Esophagus muscularis mucosa (tissue), 4 donors: ENCODE results near the gene SLC25A30.

Experiments used
- EP300 ChIP-seq: sonication (generic); formaldehyde crosslinking; IDR thresholded peaks from one replicate; pipeline ENCODE4 v1.6.1; 2017; ENCODE audit warnings: antibody characterized with exemption
- POLR2A ChIP-seq: fragments of 450-650 bp; IDR thresholded peaks from one replicate; pipeline ENCODE4 v1.6.1; 2017; ENCODE audit warnings: antibody characterized with exemption, moderate library complexity, mild to moderate bottlenecking, low read depth
- TF ChIP-seq, protein P1 (sequence below), 3 experiments: fragments of 200-600 bp in 2 of 3; fragments of 450-650 bp in 1 of 3; sonication (generic) in 2 of 3; IDR thresholded peaks; one replicate each; pipeline ENCODE4 v1.5.1; 2017 to 2019; ENCODE audit warnings: antibody characterized with exemption in 3 of 3, mild to moderate bottlenecking in 2 of 3, moderate library complexity in 1 of 3

DNA sequence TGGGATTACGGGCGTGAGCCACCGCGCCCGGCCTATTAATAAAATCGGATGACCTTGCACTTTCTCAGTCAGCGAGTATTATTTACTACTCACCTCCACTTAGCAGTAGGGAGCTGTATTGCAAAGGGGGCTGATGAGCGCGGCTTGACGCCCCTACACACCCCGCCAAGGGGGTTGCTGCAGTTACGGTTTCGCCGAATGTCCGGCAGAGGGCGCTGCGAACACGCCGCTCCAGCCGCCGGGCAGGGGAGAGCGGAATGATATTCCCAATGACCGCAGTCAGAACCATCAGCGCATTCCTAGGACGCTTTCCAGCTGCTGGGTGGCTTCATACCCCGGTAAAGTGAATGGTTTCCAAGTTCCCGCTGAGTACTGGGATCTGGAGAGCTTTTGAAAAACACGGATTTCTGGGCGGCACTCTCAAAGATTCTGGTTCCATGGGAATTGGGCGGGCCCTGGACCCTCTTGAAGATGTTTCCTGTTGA is 47.2 kb downstream of the SLC25A30 start:
- TF ChIP-seq, protein P1, sequence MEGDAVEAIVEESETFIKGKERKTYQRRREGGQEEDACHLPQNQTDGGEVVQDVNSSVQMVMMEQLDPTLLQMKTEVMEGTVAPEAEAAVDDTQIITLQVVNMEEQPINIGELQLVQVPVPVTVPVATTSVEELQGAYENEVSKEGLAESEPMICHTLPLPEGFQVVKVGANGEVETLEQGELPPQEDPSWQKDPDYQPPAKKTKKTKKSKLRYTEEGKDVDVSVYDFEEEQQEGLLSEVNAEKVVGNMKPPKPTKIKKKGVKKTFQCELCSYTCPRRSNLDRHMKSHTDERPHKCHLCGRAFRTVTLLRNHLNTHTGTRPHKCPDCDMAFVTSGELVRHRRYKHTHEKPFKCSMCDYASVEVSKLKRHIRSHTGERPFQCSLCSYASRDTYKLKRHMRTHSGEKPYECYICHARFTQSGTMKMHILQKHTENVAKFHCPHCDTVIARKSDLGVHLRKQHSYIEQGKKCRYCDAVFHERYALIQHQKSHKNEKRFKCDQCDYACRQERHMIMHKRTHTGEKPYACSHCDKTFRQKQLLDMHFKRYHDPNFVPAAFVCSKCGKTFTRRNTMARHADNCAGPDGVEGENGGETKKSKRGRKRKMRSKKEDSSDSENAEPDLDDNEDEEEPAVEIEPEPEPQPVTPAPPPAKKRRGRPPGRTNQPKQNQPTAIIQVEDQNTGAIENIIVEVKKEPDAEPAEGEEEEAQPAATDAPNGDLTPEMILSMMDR (IDR thresholded peaks at IDR 0.05), result peak in 2 of 3 experiments; percentile 78 to 91
- TF ChIP-seq POLR2A, result no peak
- TF ChIP-seq EP300, result no peak
